Ishikawa (cell line): ENCODE data around the gene CYBB.

ENCODE experiments used
- CEBPB ChIP-seq: IDR thresholded peaks from 2 replicates; pipeline ENCODE4 v1.6.1; 2012
- CREB1 ChIP-seq: IDR thresholded peaks from 2 replicates; pipeline ENCODE4 v1.6.1; 2012; ENCODE audit warnings: low read depth
- EGR1 ChIP-seq: IDR thresholded peaks from 2 replicates; pipeline ENCODE4 v1.6.1; 2012
- EP300 ChIP-seq: IDR thresholded peaks from 2 replicates; pipeline ENCODE4 v1.6.1; 2012; ENCODE audit warnings: borderline replicate concordance
- FOXM1 ChIP-seq: IDR thresholded peaks from 2 replicates; pipeline ENCODE4 v1.6.1; 2012; ENCODE audit warnings: low read depth, borderline replicate concordance
- MAX ChIP-seq: IDR thresholded peaks from 2 replicates; pipeline ENCODE4 v1.6.1; 2012
- NFIC ChIP-seq: IDR thresholded peaks from 2 replicates; pipeline ENCODE4 v1.6.1; 2012
- RAD21 ChIP-seq: IDR thresholded peaks from 2 replicates; pipeline ENCODE4 v1.6.1; 2012; ENCODE audit warnings: low read depth
- REST ChIP-seq: IDR thresholded peaks from 2 replicates; pipeline ENCODE4 v1.6.1; 2012; ENCODE audit warnings: low read depth, mild to moderate bottlenecking
- TAF1 ChIP-seq: IDR thresholded peaks from 2 replicates; pipeline ENCODE4 v1.6.1; 2012; ENCODE audit warnings: low read depth, mild to moderate bottlenecking
- TCF12 ChIP-seq: IDR thresholded peaks from 2 replicates; pipeline ENCODE4 v1.6.1; 2012; ENCODE audit warnings: low read depth
- TEAD4 ChIP-seq: IDR thresholded peaks from 2 replicates; pipeline ENCODE4 v1.6.1; 2012
- YY1 ChIP-seq: IDR thresholded peaks from 2 replicates; pipeline ENCODE4 v1.6.1; 2012; ENCODE audit warnings: low read depth
- ZBTB7A ChIP-seq: IDR thresholded peaks from 2 replicates; pipeline ENCODE4 v1.6.1; 2012; ENCODE audit warnings: low read depth
- TF ChIP-seq, protein P1 (sequence below): IDR thresholded peaks from 2 replicates; pipeline ENCODE4 v1.6.1; 2012

Gene CYBB

DNA sequence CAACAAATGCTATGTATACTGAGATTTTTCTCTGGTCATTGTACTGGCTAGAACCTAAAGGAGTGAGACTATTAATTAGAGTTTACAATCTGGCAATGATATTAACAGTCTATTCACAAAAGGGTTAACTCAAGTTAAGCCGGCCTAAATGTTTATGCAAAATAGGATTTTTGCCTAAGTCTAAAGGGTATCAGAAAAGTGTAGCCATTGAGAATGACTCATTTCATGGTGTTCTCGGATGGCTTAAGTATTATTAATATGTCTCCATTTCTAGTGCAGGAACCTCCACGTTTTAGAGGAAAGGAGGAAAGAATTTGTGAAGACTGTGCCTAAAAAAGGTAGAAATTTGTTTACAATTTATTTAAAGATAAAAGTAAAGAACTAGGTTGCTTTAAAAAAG is 37.7 kb downstream of the CYBB start:
- TF ChIP-seq NFIC: no peak
- TF ChIP-seq, protein P1, sequence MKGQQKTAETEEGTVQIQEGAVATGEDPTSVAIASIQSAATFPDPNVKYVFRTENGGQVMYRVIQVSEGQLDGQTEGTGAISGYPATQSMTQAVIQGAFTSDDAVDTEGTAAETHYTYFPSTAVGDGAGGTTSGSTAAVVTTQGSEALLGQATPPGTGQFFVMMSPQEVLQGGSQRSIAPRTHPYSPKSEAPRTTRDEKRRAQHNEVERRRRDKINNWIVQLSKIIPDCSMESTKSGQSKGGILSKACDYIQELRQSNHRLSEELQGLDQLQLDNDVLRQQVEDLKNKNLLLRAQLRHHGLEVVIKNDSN: no peak
- no peak for TF ChIP-seq CEBPB
- no peak for TF ChIP-seq TEAD4

DNA sequence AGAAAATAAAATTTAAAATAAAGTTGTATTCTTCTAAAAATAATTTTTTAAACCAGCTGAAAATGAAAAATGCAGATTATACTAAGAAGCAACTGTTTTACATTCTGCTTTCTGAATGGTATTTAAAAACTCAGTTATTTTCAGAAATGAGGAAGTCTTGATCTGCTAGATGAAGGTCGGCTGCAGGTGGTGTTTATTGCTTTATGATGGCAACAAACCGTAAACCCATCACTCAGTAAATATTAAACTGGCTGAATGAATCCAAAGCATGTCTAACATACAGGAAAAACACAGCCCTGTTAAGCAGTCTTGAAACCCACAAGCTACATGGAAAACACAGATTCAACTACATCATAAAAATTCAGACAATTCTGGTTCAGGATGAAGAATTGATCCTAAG is 38.2 kb downstream of the CYBB start:
- TF ChIP-seq ZBTB7A (no peak), MAX (no peak), RAD21 (no peak), TAF1 (no peak), YY1 (no peak), FOXM1 (no peak), NFIC (no peak), EP300 (no peak), CREB1 (no peak), TEAD4 (no peak), TCF12 (no peak), REST (no peak), EGR1 (no peak), CEBPB (no peak)
- TF ChIP-seq, protein P1: no peak

- no peak for TF ChIP-seq TEAD4
- TF ChIP-seq FOXM1: no peak
- no peak for TF ChIP-seq EGR1
- no peak for TF ChIP-seq MAX
- TF ChIP-seq YY1: no peak
- TF ChIP-seq TCF12: no peak
- TF ChIP-seq, protein P1: no peak
- no peak for TF ChIP-seq TAF1
These were observed 40.8 kb downstream of the CYBB start for GRCh38 chrX:37820646-37821045.

DNA sequence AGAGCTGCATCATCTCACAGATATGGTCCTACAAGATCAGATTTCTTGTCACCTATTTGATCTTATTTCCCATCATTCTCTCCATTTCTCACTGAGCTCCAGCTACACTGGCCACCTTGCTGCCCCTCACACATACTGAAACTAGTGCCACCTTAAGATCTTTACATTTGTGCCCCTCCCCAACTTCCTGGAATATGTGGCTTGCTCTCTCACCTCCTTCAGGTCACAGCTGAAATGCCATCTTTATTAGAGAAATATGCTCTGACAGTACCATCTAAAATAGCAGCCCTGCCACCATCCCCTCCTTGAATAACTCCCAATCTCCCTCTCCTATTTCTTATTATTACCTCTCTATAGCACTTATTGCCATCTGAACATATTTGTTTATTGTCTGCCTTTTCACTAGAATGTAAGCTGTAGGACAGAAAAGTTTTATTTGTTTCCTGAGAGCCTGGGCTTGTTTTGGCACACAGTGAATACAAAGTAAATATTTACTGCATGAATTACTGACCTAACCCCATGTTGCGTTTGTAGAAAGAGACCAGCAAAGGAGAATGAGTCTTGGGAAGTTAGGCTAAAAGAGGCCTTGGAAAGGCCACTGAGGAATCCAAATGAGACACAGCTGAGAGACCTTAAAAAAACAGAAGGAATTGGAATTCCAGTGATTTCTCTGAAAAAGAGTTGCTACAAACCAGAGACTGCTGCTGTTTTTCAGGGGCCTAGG is 44.8 kb downstream of the CYBB start:
- TF ChIP-seq TAF1: no peak
- TF ChIP-seq, protein P1: no peak
- TF ChIP-seq FOXM1: no peak
- no peak for TF ChIP-seq ZBTB7A
- TF ChIP-seq RAD21: no peak
- TF ChIP-seq NFIC: no peak
- TF ChIP-seq CEBPB: no peak
- TF ChIP-seq REST: no peak
- TF ChIP-seq MAX: no peak
- no peak for TF ChIP-seq TEAD4
- TF ChIP-seq EGR1: no peak
- no peak for TF ChIP-seq YY1
- no peak for TF ChIP-seq TCF12
- TF ChIP-seq EP300: no peak
- TF ChIP-seq CREB1: no peak

DNA sequence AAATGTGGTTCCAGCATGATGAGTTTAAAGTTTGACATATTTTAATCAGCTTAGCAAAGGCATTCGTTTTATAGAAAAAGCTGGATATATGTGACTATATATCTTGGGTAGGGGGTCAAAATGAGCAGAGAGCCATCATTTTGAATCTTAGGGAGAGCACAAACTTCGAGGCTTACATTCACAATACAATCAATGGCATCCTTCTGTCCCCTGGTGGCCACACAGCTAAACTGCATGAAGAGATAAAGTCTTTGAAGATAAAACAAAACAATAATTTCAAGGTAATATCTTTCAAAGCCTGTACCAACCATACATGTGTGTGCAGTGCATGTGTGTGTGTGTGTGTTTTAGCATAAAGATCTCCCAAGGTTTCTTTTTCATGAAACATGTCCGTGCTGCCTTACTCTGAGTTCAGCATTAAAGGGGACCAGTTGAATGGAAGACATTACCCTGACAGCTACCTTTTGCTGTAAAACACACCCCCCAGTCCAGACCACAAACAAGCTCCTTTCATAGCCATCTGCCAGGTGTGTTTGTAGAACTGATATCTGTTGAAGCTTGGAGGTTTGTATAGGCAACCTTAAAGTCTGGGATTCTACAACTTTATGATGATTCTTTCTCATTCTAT is 45.5 kb downstream of the CYBB start:
- no peak for TF ChIP-seq EP300
- TF ChIP-seq RAD21: peak; percentile 79
